CD14-positive monocyte (primary cell): ENCODE results near the gene PHF21B. TPM values are rescaled to one million over a fixed set of nuclear protein-coding genes. Genes with fewer than 3 reads are reported as not detected.

Experiments used
- DNase-seq, 3 donors: peaks; one replicate each; pipeline ENCODE4 v3.0.0-alpha.2; 2011 to 2022
- H2AFZ ChIP-seq: 2 replicates; pipeline ENCODE4 v1.6.0; 2012; ENCODE audit warnings: mild to moderate bottlenecking, low read depth, low read length, inconsistent platforms; ENCODE audit not compliant: insufficient read depth, poor library complexity, severe bottlenecking
- H3K27ac ChIP-seq, 2 donors: 1 replicate in 1 of 2; 2 replicates in 1 of 2; pipeline ENCODE4 v1.5.1; 2012 to 2013; ENCODE audit warnings: low read length in 2 of 2, control low read depth in 1 of 2, inconsistent platforms in 1 of 2, low read depth in 1 of 2, mild to moderate bottlenecking in 1 of 2
- H3K27me3 ChIP-seq, 2 donors: one replicate each; pipeline versions ENCODE4 v1.6.0 to v1.6.1; 2011 to 2013; ENCODE audit warnings: low read length in 2 of 2; ENCODE audit not compliant: control insufficient read depth in 2 of 2, insufficient read depth in 2 of 2
- H3K36me3 ChIP-seq, 2 donors: replicated peaks in 1 of 2; 1 replicate in 1 of 2; 2 replicates in 1 of 2; pipeline versions ENCODE4 v1.5.1 to v1.6.1; 2012 to 2013; ENCODE audit warnings: low read length in 2 of 2, control low read depth in 1 of 2, inconsistent platforms in 1 of 2, mild to moderate bottlenecking in 1 of 2; ENCODE audit not compliant: insufficient read depth in 2 of 2, control insufficient read depth in 1 of 2
- H3K4me1 ChIP-seq, 2 donors: 1 replicate in 1 of 2; 2 replicates in 1 of 2; pipeline versions ENCODE4 v1.5.1 to v1.6.1; 2012 to 2013; ENCODE audit warnings: low read length in 2 of 2, control low read depth in 1 of 2, inconsistent platforms in 1 of 2, mild to moderate bottlenecking in 1 of 2, moderate library complexity in 1 of 2; ENCODE audit not compliant: insufficient read depth in 2 of 2, control insufficient read depth in 1 of 2
- H3K4me2 ChIP-seq: replicated peaks from 2 replicates; pipeline ENCODE3; 2012; ENCODE audit warnings: low read length, moderate library complexity, mild to moderate bottlenecking; ENCODE audit not compliant: poor library complexity, severe bottlenecking; ENCODE audit errors: extremely low read depth
- H3K4me3 ChIP-seq, 3 experiments: fragments of 200-600 bp in 1 of 3; sonication (generic) in 1 of 3; replicated peaks in 1 of 3; 1 replicate in 2 of 3; 2 replicates in 1 of 3; pipeline ENCODE4 v1.5.1; 2011 to 2013; ENCODE audit warnings: low read length in 3 of 3, mild to moderate bottlenecking in 3 of 3, control low read depth in 2 of 3, low read depth in 2 of 3, inconsistent platforms in 1 of 3, moderate library complexity in 1 of 3
- H3K79me2 ChIP-seq: 2 replicates; pipeline ENCODE4 v1.6.0; 2012; ENCODE audit warnings: mild to moderate bottlenecking, control low read depth, inconsistent platforms, low read length, moderate library complexity; ENCODE audit not compliant: insufficient read depth
- H3K9ac ChIP-seq: 2 replicates; pipeline ENCODE4 v1.6.0; 2017; ENCODE audit warnings: low read length, mild to moderate bottlenecking; ENCODE audit not compliant: insufficient read depth, poor library complexity, severe bottlenecking
- H3K9me3 ChIP-seq, 2 donors: replicated peaks in 1 of 2; 1 replicate in 1 of 2; 2 replicates in 1 of 2; pipeline versions ENCODE4 v1.5.1 to v1.6.1; 2012 to 2013; ENCODE audit warnings: low read length in 2 of 2, control low read depth in 1 of 2; ENCODE audit not compliant: control insufficient read depth in 1 of 2, insufficient read depth in 1 of 2
- H4K20me1 ChIP-seq: 2 replicates; pipeline ENCODE4 v1.6.0; 2012; ENCODE audit warnings: mild to moderate bottlenecking, low read length, control low read depth, moderate library complexity; ENCODE audit not compliant: insufficient read depth
- H3K27ac Mint-ChIP-seq, 7 donors: one replicate each; pipeline ENCODE4 v1.8.0; 2020; ENCODE audit warnings: mild to moderate bottlenecking in 7 of 7, mixed read lengths in 7 of 7, moderate library complexity in 6 of 7, inconsistent platforms in 2 of 7
- H3K27me3 Mint-ChIP-seq, 3 donors: one replicate each; pipeline ENCODE4 v1.8.0; 2021 to 2022; ENCODE audit warnings: low read depth in 3 of 3, mild to moderate bottlenecking in 3 of 3, mixed read lengths in 3 of 3, moderate library complexity in 3 of 3, inconsistent platforms in 1 of 3
- H3K36me3 Mint-ChIP-seq, 2 donors: one replicate each; pipeline ENCODE4 v1.8.0; 2020; ENCODE audit warnings: mixed read lengths in 2 of 2, inconsistent platforms in 1 of 2, mild to moderate bottlenecking in 1 of 2
- H3K4me1 Mint-ChIP-seq: one replicate; pipeline ENCODE4 v1.8.0; 2020; ENCODE audit warnings: mild to moderate bottlenecking, mixed read lengths
- H3K4me3 Mint-ChIP-seq, 2 donors: one replicate each; pipeline ENCODE4 v1.8.0; 2020; ENCODE audit warnings: mild to moderate bottlenecking in 2 of 2, mixed read lengths in 2 of 2, moderate library complexity in 1 of 2
- H3K9me3 Mint-ChIP-seq, 7 donors: one replicate each; pipeline ENCODE4 v1.8.0; 2020 to 2022; ENCODE audit warnings: mixed read lengths in 7 of 7, mild to moderate bottlenecking in 6 of 7, moderate library complexity in 6 of 7, inconsistent platforms in 2 of 7
- CTCF ChIP-seq: fragments of 200-600 bp; IDR thresholded peaks from one replicate; pipeline ENCODE4 v1.8.0; 2022; ENCODE audit warnings: antibody characterized with exemption, mild to moderate bottlenecking
- WGBS: methylation state at CpG from one replicate; pipeline ENCODE4 v1.1.5; 2013; ENCODE audit warnings: missing lambda C conversion rate; ENCODE audit not compliant: insufficient coverage; 5-methylcytosine and 5-hydroxymethylcytosine counted together
- intact Hi-C, 2 donors: fragments of 100-400 bp; cut with micrococcal nuclease; formaldehyde crosslinking; loops; one replicate each; pipeline versions ENCODE4 v1.15.0 to v1.15.1; 2023
- polyA plus RNA-seq, 3 donors: library from polyadenylated mRNA; depleted of rRNA in 1 of 3; unstranded in 2 of 3; stranded (reverse) in 1 of 3; fragments of 300-500 nt in 2 of 3; fragments of >200 nt in 1 of 3; fragmentation: Illumina TruSeq in 2 of 3; gene quantifications; 1 replicate in 2 of 3; 2 replicates in 1 of 3; pipeline ENCODE4 v1.2.3, GENCODE V29; 2012 to 2021

The PHF21B gene
- polyA plus RNA-seq, 3 donors, result not detected

- Histone ChIP-seq H3K4me3 (no peak overlapping the region), H2AFZ (no peak overlapping the region), H3K9ac (no peak overlapping the region), H3K9me3 (peaks cover 0 to 8% of the 10 kb centered on the region in 2 donors), H3K4me2 (no peak overlapping the region), H3K27me3 (no peaks in the 10 kb centered on the region), H3K4me1 (no peaks in the 10 kb centered on the region), H4K20me1 (no peaks in the 10 kb centered on the region), H3K27ac (no peak overlapping the region), H3K79me2 (no peaks in the 10 kb centered on the region), H3K36me3 (no peaks in the 10 kb centered on the region)
- Mint-ChIP-seq H3K4me3 (no peak overlapping the region), H3K27ac (no peak overlapping the region), H3K27me3 (peaks cover 0 to 2% (median 0%) of the 10 kb centered on the region in 3 donors), H3K4me1 (no peaks in the 10 kb centered on the region), H3K9me3 (peaks cover 0 to 10% (median 6%) of the 10 kb centered on the region in 7 donors), H3K36me3 (no peaks in the 10 kb centered on the region)
- DNase-seq, result no peak
- intact Hi-C loops, result no loop called here
- no peak for TF ChIP-seq CTCF
- WGBS, result 92% methylated on average over 23 of the region's 26 CpGs
Observed at GRCh38 chr22:44882226-44882905, 127.4 kb downstream of the PHF21B start.

GRCh38 chr22:44881624-44882023 lies 128.2 kb downstream of the PHF21B start:
- Histone ChIP-seq H3K9me3 (peaks cover 7 to 15% of the 10 kb centered on the region in 2 donors), H3K36me3 (no peaks in the 10 kb centered on the region), H3K27me3 (no peaks in the 10 kb centered on the region), H3K4me3 (no peak overlapping the region), H3K9ac (no peak overlapping the region), H3K4me1 (no peaks in the 10 kb centered on the region), H3K27ac (no peak overlapping the region), H3K79me2 (no peaks in the 10 kb centered on the region), H3K4me2 (no peak overlapping the region), H4K20me1 (no peaks in the 10 kb centered on the region), H2AFZ (no peak overlapping the region)
- intact Hi-C loops, result no loop called here
- no peak overlapping the region for H3K4me3 Mint-ChIP-seq
- TF ChIP-seq CTCF, result no peak
- H3K4me1 Mint-ChIP-seq, result no peaks in the 10 kb centered on the region
- peaks cover 0 to 2% (median 2%) of the 10 kb centered on the region in 3 donors for H3K27me3 Mint-ChIP-seq
- H3K36me3 Mint-ChIP-seq, result no peaks in the 10 kb centered on the region
- no peak overlapping the region for H3K27ac Mint-ChIP-seq
- H3K9me3 Mint-ChIP-seq, result peaks cover 7 to 17% (median 12%) of the 10 kb centered on the region in 7 donors
- no peak for DNase-seq
- 90% methylated on average over 20 of the region's 24 CpGs for WGBS
